ENCODE data around the gene PPT2. TPM values are rescaled to one million over a fixed set of nuclear protein-coding genes. Genes with fewer than 3 reads are reported as not detected.

The PPT2 gene
- total RNA-seq, 1 experiment from 2014 or later = 30.0 TPM

- TF ChIP-seq CREM (CRISPR knock-in tag; IDR thresholded peaks at IDR 0.05) (peak; percentile 52; the same call in 1 of the 2 replicates), RELA (CRISPR knock-in tag; IDR thresholded peaks at IDR 0.05; ENCODE audit: borderline replicate concordance) (no peak), ZNF423 (CRISPR knock-in tag; IDR thresholded peaks at IDR 0.05) (no peak), ZNF416 (CRISPR knock-in tag; IDR thresholded peaks at IDR 0.05) (no peak), ZBTB21 (CRISPR knock-in tag; IDR thresholded peaks at IDR 0.05; ENCODE audit: borderline replicate concordance) (no peak), ETV6 (CRISPR knock-in tag; IDR thresholded peaks at IDR 0.05) (peak; percentile 43; the same call in 1 of the 2 replicates), CDX4 (CRISPR knock-in tag; IDR thresholded peaks at IDR 0.05; ENCODE audit: borderline replicate concordance) (no peak), E2F4 (CRISPR knock-in tag; IDR thresholded peaks at IDR 0.05; ENCODE audit: borderline replicate concordance, low read depth) (no peak), STAT6 (CRISPR knock-in tag; conservative IDR thresholded peaks at IDR 0.05; ENCODE audit: low read depth) (no peak), JUN (CRISPR knock-in tag; IDR thresholded peaks at IDR 0.05) (no peak), ESRRA (CRISPR knock-in tag; IDR thresholded peaks at IDR 0.05; ENCODE audit: borderline replicate concordance) (no peak), ZMAT4 (CRISPR knock-in tag; IDR thresholded peaks at IDR 0.05) (no peak), FOXK1 (CRISPR knock-in tag; IDR thresholded peaks at IDR 0.05) (no peak), USF1 (CRISPR knock-in tag; IDR thresholded peaks at IDR 0.05) (no peak), NFATC4 (CRISPR knock-in tag; IDR thresholded peaks at IDR 0.05) (no peak), RORB (CRISPR knock-in tag; IDR thresholded peaks at IDR 0.05) (no peak), ZNF317 (CRISPR knock-in tag; IDR thresholded peaks at IDR 0.05; ENCODE audit: borderline replicate concordance, low read depth) (no peak), ZNF263 (CRISPR knock-in tag; IDR thresholded peaks at IDR 0.05; ENCODE audit: low read depth) (no peak), NFYB (CRISPR knock-in tag; conservative IDR thresholded peaks at IDR 0.05; ENCODE audit: low read depth) (no peak), SP1 (CRISPR knock-in tag; conservative IDR thresholded peaks at IDR 0.05) (peak; percentile 39), NR1H2 (CRISPR knock-in tag; IDR thresholded peaks at IDR 0.05) (no peak), ZNF512 (CRISPR knock-in tag; IDR thresholded peaks at IDR 0.05; ENCODE audit: borderline replicate concordance) (no peak), HMGXB4 (CRISPR knock-in tag; IDR thresholded peaks at IDR 0.05) (no peak), CTCF (IDR thresholded peaks at IDR 0.05) (no peak)
These were observed 23.3 kb downstream of the PPT2 start (continued) for GRCh38 chr6:32177183-32177787.

All from WTC11 (cell line).